SU-DHL-6 (cell line): ENCODE data around the gene JPH3.

Experiments used
- H2AFZ ChIP-seq: fragments of 200-600 bp; sonication (generic); 2 replicates; pipeline ENCODE4 v1.6.1; 2014; ENCODE audit warnings: low read depth, mild to moderate bottlenecking, moderate library complexity, mixed read lengths, antibody characterized with exemption, low read length; ENCODE audit not compliant: severe bottlenecking
- H3F3A ChIP-seq: fragments of 200-600 bp; shearing (Covaris generic); 2 replicates; pipeline ENCODE4 v1.6.0; 2016; ENCODE audit warnings: antibody characterized with exemption, mild to moderate bottlenecking; ENCODE audit not compliant: insufficient read depth
- H3K27ac ChIP-seq: fragments of 200-600 bp; sonication (generic); 2 replicates; pipeline ENCODE4 v1.5.1; 2016; ENCODE audit warnings: low read depth, mild to moderate bottlenecking, low read length, moderate library complexity, mixed read lengths
- H3K27me3 ChIP-seq: fragments of 200-600 bp; sonication (generic), shearing (Covaris generic); 2 replicates; pipeline ENCODE4 v1.6.0; 2014; ENCODE audit warnings: mild to moderate bottlenecking, low read length
- H3K36me3 ChIP-seq: fragments of 200-600 bp; sonication (generic); 2 replicates; pipeline ENCODE4 v1.6.1; 2014; ENCODE audit warnings: mild to moderate bottlenecking, low read length, mixed read lengths
- H3K4me2 ChIP-seq: fragments of 300-600, 200-600 bp; shearing (Covaris generic), sonication (generic); 2 replicates; pipeline ENCODE4 v1.6.0; 2014; ENCODE audit warnings: low read length, low read depth, mild to moderate bottlenecking; ENCODE audit not compliant: poor library complexity, severe bottlenecking
- H3K4me3 ChIP-seq: fragments of 200-600 bp; sonication (generic); 2 replicates; pipeline ENCODE4 v1.5.1; 2014; ENCODE audit warnings: antibody characterized with exemption, low read length, mild to moderate bottlenecking, mixed read lengths; ENCODE audit not compliant: insufficient read depth, poor library complexity, severe bottlenecking
- H3K79me2 ChIP-seq: fragments of 200-600 bp; sonication (generic); 2 replicates; pipeline ENCODE4 v1.6.1; 2014; ENCODE audit warnings: mild to moderate bottlenecking, low read length, moderate library complexity; ENCODE audit not compliant: insufficient read depth
- H3K9ac ChIP-seq: fragments of 200-600 bp; sonication (generic); 2 replicates; pipeline ENCODE4 v1.7.0; 2014; ENCODE audit warnings: mild to moderate bottlenecking, low read length
- H3K9me2 ChIP-seq: fragments of 200-600 bp; sonication (generic); replicated peaks from 2 replicates; pipeline ENCODE4 v1.6.1; 2014; ENCODE audit warnings: low read length; ENCODE audit not compliant: insufficient read depth
- H3K9me3 ChIP-seq: fragments of 200-600 bp; sonication (generic); 2 replicates; pipeline ENCODE4 v1.6.1; 2014; ENCODE audit warnings: low read length, mixed read lengths; ENCODE audit not compliant: insufficient read depth
- H4K20me1 ChIP-seq: fragments of 200-600 bp; sonication (generic); 2 replicates; pipeline ENCODE4 v1.6.1; 2014; ENCODE audit warnings: low read depth, mild to moderate bottlenecking, antibody characterized with exemption, low read length, moderate library complexity, mixed read lengths
- EZH2phosphoT487 ChIP-seq: fragments of 200-600 bp; sonication (generic), shearing (Covaris generic); conservative IDR thresholded peaks from 2 replicates; pipeline ENCODE4 v1.6.1; 2018; ENCODE audit warnings: mild to moderate bottlenecking, antibody characterized with exemption, low read length, moderate library complexity, mixed read lengths
- TF ChIP-seq, protein P1 (sequence below): fragments of 200-600 bp; sonication (generic); IDR thresholded peaks from one replicate; pipeline ENCODE4 v1.5.1; 2017; ENCODE audit warnings: antibody characterized with exemption, mild to moderate bottlenecking, low read length, moderate library complexity; ENCODE audit not compliant: insufficient read depth, poor library complexity, severe bottlenecking

Gene JPH3

DNA sequence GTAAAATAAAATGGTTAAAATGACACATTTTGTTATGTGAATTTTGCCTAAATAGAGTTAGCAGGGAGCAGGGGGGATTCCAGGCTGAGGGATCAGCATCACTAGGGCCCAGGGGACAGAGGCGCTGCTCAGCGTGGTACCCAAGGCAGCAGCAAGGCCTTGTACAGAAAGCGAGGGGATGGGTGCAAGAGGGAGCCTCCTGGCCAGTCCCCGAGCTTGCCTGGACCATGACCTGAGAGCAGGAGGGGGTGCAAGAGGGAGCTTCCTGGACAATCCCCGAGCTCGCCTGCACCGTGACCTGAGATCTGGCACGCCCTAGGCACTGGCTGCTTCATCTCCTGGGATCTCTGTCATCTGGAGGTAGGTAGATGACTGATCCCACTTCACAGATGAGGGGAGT lies 17.3 kb upstream of the JPH3 start:
- Histone ChIP-seq H3K27ac (no peak overlapping the region), H3K79me2 (no peaks in the 10 kb centered on the region), H3K4me3 (no peak overlapping the region)

DNA sequence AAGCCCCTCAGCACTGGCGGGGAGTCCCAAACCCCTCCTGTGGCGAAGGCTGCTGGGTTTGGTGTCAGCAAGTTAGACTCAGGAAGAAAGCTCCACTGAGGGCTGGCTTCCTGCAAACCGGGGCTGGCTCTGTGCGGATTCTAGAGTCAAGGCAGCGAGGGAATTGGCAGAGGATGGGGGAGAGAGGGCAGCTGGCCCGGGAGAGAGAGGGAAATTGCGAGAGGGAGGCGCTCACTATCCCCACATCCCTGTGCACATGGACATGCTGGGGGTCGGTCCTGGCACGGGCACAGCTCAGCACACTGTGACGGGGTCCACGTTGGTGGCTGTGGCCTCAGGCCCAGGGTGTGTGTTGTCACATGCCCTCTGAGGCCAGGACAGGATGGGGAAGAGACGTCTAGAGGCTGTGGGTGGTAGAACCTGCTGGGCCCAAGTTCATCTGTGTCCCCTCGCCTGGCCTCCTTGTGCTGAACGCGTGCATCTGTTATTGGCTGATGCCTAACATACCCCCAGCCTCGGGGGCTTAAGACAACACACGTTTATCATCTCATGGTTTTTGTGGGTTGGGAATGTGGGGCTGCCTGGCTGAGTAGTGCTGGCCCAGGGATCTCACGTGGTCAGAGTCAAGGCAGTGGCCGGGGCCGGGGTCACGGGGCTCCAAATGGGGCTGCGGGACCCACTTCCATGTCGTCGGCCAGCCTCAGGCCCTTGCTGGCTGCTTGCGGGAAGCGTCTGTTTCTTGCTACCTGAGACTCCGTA lies 16.7 kb upstream of the JPH3 start:
- Histone ChIP-seq H3K36me3 (no peaks in the 10 kb centered on the region), H3K9ac (no peak overlapping the region), H3K9me2 (no peaks in the 10 kb centered on the region), H3K79me2 (no peaks in the 10 kb centered on the region), H3K9me3 (no peaks in the 10 kb centered on the region), H4K20me1 (no peaks in the 10 kb centered on the region), H3K4me2 (no peak overlapping the region), H3K4me3 (no peak overlapping the region), H3F3A (no peaks in the 10 kb centered on the region), H3K27ac (no peak overlapping the region), H3K27me3 (no peaks in the 10 kb centered on the region), H2AFZ (no peak overlapping the region)
- TF ChIP-seq, protein P1, sequence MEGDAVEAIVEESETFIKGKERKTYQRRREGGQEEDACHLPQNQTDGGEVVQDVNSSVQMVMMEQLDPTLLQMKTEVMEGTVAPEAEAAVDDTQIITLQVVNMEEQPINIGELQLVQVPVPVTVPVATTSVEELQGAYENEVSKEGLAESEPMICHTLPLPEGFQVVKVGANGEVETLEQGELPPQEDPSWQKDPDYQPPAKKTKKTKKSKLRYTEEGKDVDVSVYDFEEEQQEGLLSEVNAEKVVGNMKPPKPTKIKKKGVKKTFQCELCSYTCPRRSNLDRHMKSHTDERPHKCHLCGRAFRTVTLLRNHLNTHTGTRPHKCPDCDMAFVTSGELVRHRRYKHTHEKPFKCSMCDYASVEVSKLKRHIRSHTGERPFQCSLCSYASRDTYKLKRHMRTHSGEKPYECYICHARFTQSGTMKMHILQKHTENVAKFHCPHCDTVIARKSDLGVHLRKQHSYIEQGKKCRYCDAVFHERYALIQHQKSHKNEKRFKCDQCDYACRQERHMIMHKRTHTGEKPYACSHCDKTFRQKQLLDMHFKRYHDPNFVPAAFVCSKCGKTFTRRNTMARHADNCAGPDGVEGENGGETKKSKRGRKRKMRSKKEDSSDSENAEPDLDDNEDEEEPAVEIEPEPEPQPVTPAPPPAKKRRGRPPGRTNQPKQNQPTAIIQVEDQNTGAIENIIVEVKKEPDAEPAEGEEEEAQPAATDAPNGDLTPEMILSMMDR = no peak
- TF ChIP-seq EZH2phosphoT487 = no peak

More for the DNA sequence above, 17.3 kb upstream of the JPH3 start:
- H3K9ac ChIP-seq = no peak overlapping the region
- no peaks in the 10 kb centered on the region for H3K27me3 ChIP-seq
- no peak overlapping the region for H2AFZ ChIP-seq
- H3K4me2 ChIP-seq = no peak overlapping the region
- no peaks in the 10 kb centered on the region for H3F3A ChIP-seq
- no peaks in the 10 kb centered on the region for H3K36me3 ChIP-seq
- H3K9me2 ChIP-seq = no peaks in the 10 kb centered on the region
- no peaks in the 10 kb centered on the region for H3K9me3 ChIP-seq
- no peaks in the 10 kb centered on the region for H4K20me1 ChIP-seq
- no peak for TF ChIP-seq EZH2phosphoT487
- TF ChIP-seq, protein P1 = no peak

DNA sequence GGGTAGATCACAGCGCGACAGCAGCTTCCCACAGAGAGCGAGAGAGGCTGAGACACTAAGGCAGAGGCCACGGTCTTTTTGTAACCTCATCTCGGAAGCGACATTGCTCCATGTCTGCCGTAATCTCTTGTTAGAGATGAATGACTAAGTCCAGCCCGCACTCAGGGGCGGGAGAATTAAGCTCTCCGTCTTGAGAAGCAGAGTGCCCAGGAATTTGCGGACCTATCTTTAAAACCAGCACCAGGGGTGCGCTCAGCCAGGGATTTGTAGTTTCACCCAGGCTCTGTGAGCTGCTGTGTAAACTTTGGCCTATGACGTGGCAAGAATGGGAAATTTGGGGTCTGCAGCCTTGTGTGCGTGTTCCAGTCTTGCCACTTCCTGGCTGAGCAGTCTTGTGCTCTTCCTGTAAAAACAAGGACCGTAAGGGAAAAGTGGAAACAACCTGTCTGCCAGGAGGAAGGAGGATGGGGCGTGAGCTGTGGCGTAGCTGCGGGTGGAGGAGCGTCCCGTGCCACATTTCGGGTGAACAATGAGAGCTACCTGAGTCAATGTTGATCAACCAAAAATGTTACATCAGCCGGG lies 16.0 kb upstream of the JPH3 start:
- TF ChIP-seq, protein P1 = no peak
- no peak for TF ChIP-seq EZH2phosphoT487
- no peaks in the 10 kb centered on the region for H3F3A ChIP-seq
- no peak overlapping the region for H3K4me3 ChIP-seq
- no peaks in the 10 kb centered on the region for H3K9me3 ChIP-seq
- no peaks in the 10 kb centered on the region for H3K27me3 ChIP-seq
- no peak overlapping the region for H3K27ac ChIP-seq
- H3K4me2 ChIP-seq = no peak overlapping the region
- H3K9me2 ChIP-seq = no peaks in the 10 kb centered on the region
- no peaks in the 10 kb centered on the region for H3K79me2 ChIP-seq
- no peaks in the 10 kb centered on the region for H4K20me1 ChIP-seq
- no peaks in the 10 kb centered on the region for H3K36me3 ChIP-seq
- H2AFZ ChIP-seq = no peak overlapping the region
- H3K9ac ChIP-seq = no peak overlapping the region
